HepG2 (cell line): Measurements from ENCODE around the gene TPI1. TPM values are rescaled to one million over a fixed set of nuclear protein-coding genes. Genes with fewer than 3 reads are reported as not detected.
A peak's percentile ranks its signal among the peaks of the same experiment; 100 is the strongest.

Source experiments
- CENPBD1 ChIP-seq: sonication (generic); formaldehyde crosslinking; IDR thresholded peaks from 2 replicates; pipeline ENCODE4 v1.8.0; 2022; ENCODE audit warnings: missing genetic modification reagents, low read depth, mild to moderate bottlenecking, borderline replicate concordance
- DRAP1 ChIP-seq: IDR thresholded peaks from 2 replicates; pipeline ENCODE4 v1.6.1; 2016; ENCODE audit warnings: missing genetic modification reagents, missing compliant biosample characterization
- HHEX ChIP-seq: IDR thresholded peaks from 2 replicates; pipeline ENCODE4 v1.6.1; 2016; ENCODE audit warnings: control low read depth
- KIAA2018 ChIP-seq: sonication (generic); formaldehyde crosslinking; IDR thresholded peaks from 2 replicates; pipeline ENCODE4 v1.5.0; 2020; ENCODE audit warnings: mild to moderate bottlenecking, missing genetic modification reagents, borderline replicate concordance
- MLX ChIP-seq: IDR thresholded peaks from 2 replicates; pipeline ENCODE4 v1.6.1; 2016
- RFX3 ChIP-seq: IDR thresholded peaks from 2 replicates; pipeline ENCODE4 v1.6.1; 2016; ENCODE audit warnings: missing biosample characterization, missing genetic modification reagents
- ZNF333 ChIP-seq: sonication (generic); formaldehyde crosslinking; IDR thresholded peaks from 2 replicates; pipeline ENCODE4 v1.4.0; 2020; ENCODE audit warnings: mild to moderate bottlenecking, missing genetic modification reagents, borderline replicate concordance
- ZNF407 ChIP-seq: sonication (generic); formaldehyde crosslinking; IDR thresholded peaks from one replicate; pipeline ENCODE4 v1.5.1; 2020; ENCODE audit warnings: mild to moderate bottlenecking, missing genetic modification reagents; ENCODE audit errors: not compliant biosample characterization
- polyA plus RNA-seq, 8 experiments: library from polyadenylated mRNA; depleted of rRNA in 3 of 8; stranded (reverse) in 7 of 8; unstranded in 1 of 8; fragments of >200 nt; fragmentation: Illumina TruSeq in 4 of 8; extraction: Trizol in 4 of 8; gene quantifications; 2 replicates each; pipeline versions ENCODE4 v1.2.1 to v1.2.3, GENCODE V29; 2011 to 2016; ENCODE audit warnings: low read depth in 4 of 8, missing spikeins in 1 of 8, mixed read lengths in 1 of 8; ENCODE audit not compliant: insufficient read depth in 1 of 8
- total RNA-seq, 5 experiments: library from RNA; depleted of rRNA; stranded (reverse); fragments of >200 nt; fragmentation: Illumina TruSeq; extraction: Trizol; gene quantifications; 2 replicates each; pipeline ENCODE4 v1.2.3, GENCODE V29; 2016; ENCODE audit warnings: low read depth in 1 of 5

Gene TPI1
- total and polyA plus RNA-seq, 2 of the 13 experiments (the other 11 are each of a cell fraction or from before 2014, with no cell fraction given) = 945 to 2,535 TPM

GRCh38 chr12:6872073-6873048, 5.0 kb downstream of the TPI1 start (continued):
- TF ChIP-seq ZNF407 (no peak), MLX (CRISPR knock-in tag) (no peak; the same call in 1 of the 2 replicates), HHEX (no peak), CENPBD1 (CRISPR knock-in tag) (peak; percentile 38; the same call in 1 of the 2 replicates), DRAP1 (CRISPR knock-in tag) (peak; percentile 56; the same call in 1 of the 2 replicates), RFX3 (CRISPR knock-in tag) (no peak), KIAA2018 (CRISPR knock-in tag) (no peak), ZNF333 (no peak; the same call in 1 of the 2 replicates)
